Tibial nerve (tissue), 4 donors: Measurements from ENCODE around the gene TTLL4.

ENCODE experiments used
- CTCF ChIP-seq, 5 experiments: fragments of 200-600 bp in 3 of 5; fragments of 450-650 bp in 2 of 5; sonication (generic) in 3 of 5; IDR thresholded peaks; one replicate each; pipeline ENCODE4 v1.5.1; 2016 to 2019; ENCODE audit warnings: antibody characterized with exemption in 5 of 5, mild to moderate bottlenecking in 3 of 5, moderate library complexity in 2 of 5
- EP300 ChIP-seq, 2 donors: sonication (generic); formaldehyde crosslinking; IDR thresholded peaks; one replicate each; pipeline ENCODE4 v1.6.1; 2017; ENCODE audit warnings: antibody characterized with exemption in 2 of 2, mild to moderate bottlenecking in 1 of 2
- POLR2A ChIP-seq, 2 donors: fragments of 450-650 bp; IDR thresholded peaks; one replicate each; pipeline ENCODE4 v1.6.1; 2017; ENCODE audit warnings: antibody characterized with exemption in 2 of 2, mild to moderate bottlenecking in 2 of 2, moderate library complexity in 2 of 2

GRCh38 chr2:218691234-218691633 is 19.4 kb upstream of the TTLL4 start:
- TF ChIP-seq CTCF (IDR thresholded peaks at IDR 0.05), result no peak
- no peak for TF ChIP-seq EP300 (IDR thresholded peaks at IDR 0.05)
- no peak for TF ChIP-seq POLR2A (IDR thresholded peaks at IDR 0.05)
